Motor neuron (in vitro differentiated cells): ENCODE data around the gene FKBP1A. TPM values are rescaled to one million over a fixed set of nuclear protein-coding genes. Genes with fewer than 3 reads are reported as not detected.
A peak's percentile ranks its signal among the peaks of the same experiment; 100 is the strongest.

Experiments
- ATAC-seq, 8 experiments: fragments of 200-7000 bp; cut with Tn5 transposase; replicated peaks in 6 of 8; 2 replicates each; pipeline ENCODE4 v1.8.0; 2021; ENCODE audit warnings: mild to moderate bottlenecking in 8 of 8, moderate library complexity in 8 of 8
- H3K27ac ChIP-seq, 2 donors: fragments of 250-450 bp; sonication (Bioruptor Pico); 2 replicates each; pipeline ENCODE4 v1.9.0; 2021; ENCODE audit warnings: antibody characterized with exemption in 2 of 2, mild to moderate bottlenecking in 2 of 2, moderate library complexity in 1 of 2
- H3K4me1 ChIP-seq, 2 donors: fragments of 250-450 bp; sonication (Bioruptor Pico); replicated peaks in 1 of 2; 2 replicates each; pipeline ENCODE4 v1.6.1; 2021; ENCODE audit warnings: antibody characterized with exemption in 2 of 2, mild to moderate bottlenecking in 2 of 2, moderate library complexity in 1 of 2
- H3K4me3 ChIP-seq, 5 donors: fragments of 250-450 bp; sonication (Bioruptor Pico); 2 replicates each; pipeline ENCODE4 v1.9.0; 2021; ENCODE audit warnings: antibody characterized with exemption in 5 of 5, mild to moderate bottlenecking in 5 of 5, moderate library complexity in 4 of 5
- WGBS, 10 experiments: fragments of 450-650 bp; shearing (Covaris generic); methylation state at CpG; one replicate each; pipeline ENCODE4 v1.0.0; 2022; 5-methylcytosine and 5-hydroxymethylcytosine counted together
- in situ Hi-C, 9 experiments: fragments of 400-800 bp; cut with MboI; loops; one replicate each; pipeline ENCODE4 v1.15.0; 2021; ENCODE audit warnings: low sequenced_read_pairs in 9 of 9, low pct_unique_long_range_greater_than_20kb in 2 of 9; ENCODE audit not compliant: unreplicated experiment in 9 of 9
- total RNA-seq, 8 experiments: library from RNA; unstranded; fragments of 300-600 nt; gene quantifications; 2 replicates each; pipeline versions ENCODE4 v1.2.3 to v1.2.4, GENCODE V29; 2022

The FKBP1A gene
- 100 to 1,000 TPM in 3 of 8 experiments, 10 to 100 TPM in 5; 49.8 to 222 (median 89.0) TPM for total RNA-seq

- 0 to 57% (median 6%) methylated on average over 1 to 7 of the region's 79 CpGs; no CpG with 5 or more reads in 5 of the 10 experiments for WGBS, 10 experiments
- in situ Hi-C loops, result no loop called here
- peak; percentile 86 to 99 (median 97) for ATAC-seq
Measured at GRCh38 chr20:1392693-1393506, at the start of gene FKBP1A. Gene FKBP1A (minus strand): TSS chr20:1393054. CDS start chr20:1392998, 56 bp downstream.

GRCh38 chr20:1442304-1442703 is 49.5 kb upstream of the FKBP1A start:
- no peak for ATAC-seq

More at GRCh38 chr20:1392693-1393506, at the start of gene FKBP1A:
- H3K27ac ChIP-seq, result peak within 1 kb of the TSS; percentile 59 to 72
- H3K4me1 ChIP-seq, result peaks cover 22 to 23% of the 10 kb centered on the region in 2 donors
- H3K4me3 ChIP-seq, result peak within 1 kb of the TSS; percentile 64 to 92 (median 74)

GRCh38 chr20:1441133-1441532 is 48.3 kb upstream of the FKBP1A start:
- 33 to 100% (median 86%) methylated on average over 1 to 3 of the region's 3 CpGs; no CpG with 5 or more reads in 3 of the 10 experiments for WGBS, 10 experiments
- Histone ChIP-seq H3K27ac (no peak overlapping the region), H3K4me3 (no peak overlapping the region), H3K4me1 (no peaks in the 10 kb centered on the region)
- in situ Hi-C loops, result loop anchor here in 2 of 9 experiments (10.0 to 25.0 kb wide), 2 partner anchors 104 to 126 kb away; partner anchors contain the start of gene SDCBP2 (in 1 of the 2)
- no peak for ATAC-seq

More at GRCh38 chr20:1442304-1442703, 49.5 kb upstream of the FKBP1A start:
- in situ Hi-C loops, result loop anchor here in 2 of 9 experiments (10.0 to 25.0 kb wide), 2 partner anchors 105 to 128 kb away; partner anchors contain the start of gene SDCBP2 (in 1 of the 2)
- H3K27ac ChIP-seq, result no peak overlapping the region
- no peak overlapping the region for H3K4me3 ChIP-seq
- WGBS, 10 experiments, result 88 to 100% (median 100%) methylated on average over 1 to 2 of the region's 2 CpGs; no CpG with 5 or more reads in 6 of the 10 experiments
- H3K4me1 ChIP-seq, result no peaks in the 10 kb centered on the region

GRCh38 chr20:1440024-1440423 is 47.2 kb upstream of the FKBP1A start:
- no peak for ATAC-seq
- in situ Hi-C loops, result loop anchor here in 2 of 9 experiments (10.0 to 25.0 kb wide), 2 partner anchors 103 to 125 kb away; partner anchors contain the start of gene SDCBP2 (in 1 of the 2)
- Histone ChIP-seq H3K4me3 (no peak overlapping the region), H3K4me1 (no peaks in the 10 kb centered on the region), H3K27ac (no peak overlapping the region)
- 68 to 100% (median 83%) methylated on average over 1 to 5 of the region's 6 CpGs; no CpG with 5 or more reads in 3 of the 10 experiments for WGBS, 10 experiments

GRCh38 chr20:1438361-1438760 is 45.5 kb upstream of the FKBP1A start:
- WGBS, 10 experiments, result 0% methylated on average over 1 of the region's 1 CpG; no CpG with 5 or more reads in 8 of the 10 experiments
- ATAC-seq, result no peak

GRCh38 chr20:1437235-1437904 is 44.5 kb upstream of the FKBP1A start:
- Histone ChIP-seq H3K4me1 (no peaks in the 10 kb centered on the region), H3K27ac (no peak overlapping the region), H3K4me3 (no peak overlapping the region)
- in situ Hi-C loops, result loop anchor here in 1 of 9 experiments (25.0 kb wide), 1 partner anchor 100 kb away; the partner anchor contains the start of gene SDCBP2
- 43 to 100% (median 72%) methylated on average over 1 to 2 of the region's 5 CpGs; no CpG with 5 or more reads in 2 of the 10 experiments for WGBS, 10 experiments
- ATAC-seq, result peak in 5 of 8 experiments; percentile 7 to 55 (median 27)

More at GRCh38 chr20:1438361-1438760, 45.5 kb upstream of the FKBP1A start:
- Histone ChIP-seq H3K27ac (no peak overlapping the region), H3K4me3 (no peak overlapping the region), H3K4me1 (no peaks in the 10 kb centered on the region)
- in situ Hi-C loops, result loop anchor here in 1 of 9 experiments (25.0 kb wide), 1 partner anchor 101 kb away; the partner anchor contains the start of gene SDCBP2

GRCh38 chr20:1436263-1436662 is 43.4 kb upstream of the FKBP1A start:
- in situ Hi-C loops, result loop anchor here in 1 of 9 experiments (25.0 kb wide), 1 partner anchor 99 kb away; the partner anchor contains the start of gene SDCBP2
- peak in 3 of 8 experiments; percentile 45 to 63 (median 50) for ATAC-seq

GRCh38 chr20:1435337-1435699 is 42.5 kb upstream of the FKBP1A start:
- Histone ChIP-seq H3K4me3 (no peak overlapping the region), H3K27ac (no peak overlapping the region), H3K4me1 (no peaks in the 10 kb centered on the region)
- in situ Hi-C loops, result loop anchor here in 1 of 9 experiments (25.0 kb wide), 1 partner anchor 98 kb away; the partner anchor contains the start of gene SDCBP2
- no peak for ATAC-seq

More at GRCh38 chr20:1436263-1436662, 43.4 kb upstream of the FKBP1A start:
- H3K4me3 ChIP-seq, result no peak overlapping the region
- WGBS, 10 experiments, result 0 to 100% (median 89%) methylated on average over 1 to 8 of the region's 8 CpGs; no CpG with 5 or more reads in 1 of the 10 experiments
- H3K27ac ChIP-seq, result no peak overlapping the region
- H3K4me1 ChIP-seq, result no peaks in the 10 kb centered on the region

GRCh38 chr20:1434571-1435336 is 41.9 kb upstream of the FKBP1A start:
- peak in 3 of 8 experiments; percentile 75 to 81 (median 77) for ATAC-seq
- Histone ChIP-seq H3K4me1 (no peaks in the 10 kb centered on the region), H3K4me3 (no peak overlapping the region), H3K27ac (no peak overlapping the region)
- in situ Hi-C loops, result loop anchor here in 1 of 9 experiments (25.0 kb wide), 1 partner anchor 97 kb away; the partner anchor contains the start of gene SDCBP2
- WGBS, 10 experiments, result 6 to 100% (median 83%) methylated on average over 1 to 2 of the region's 2 CpGs; no CpG with 5 or more reads in 3 of the 10 experiments

GRCh38 chr20:1431158-1431557 is 38.3 kb upstream of the FKBP1A start:
- H3K4me3 ChIP-seq, result no peak overlapping the region
- H3K4me1 ChIP-seq, result peaks cover 0 to 10% of the 10 kb centered on the region in 2 donors
- 0 to 100% (median 20%) methylated on average over 1 of the region's 1 CpG; no CpG with 5 or more reads in 1 of the 10 experiments for WGBS, 10 experiments
- ATAC-seq, result no peak
- no peak overlapping the region for H3K27ac ChIP-seq
- in situ Hi-C loops, result loop anchor here in 1 of 9 experiments (25.0 kb wide), 1 partner anchor 94 kb away; the partner anchor contains the start of gene SDCBP2

- ATAC-seq, result peak; percentile 9 to 86 (median 62)
- H3K4me1 ChIP-seq, result peaks cover 0 to 10% of the 10 kb centered on the region in 2 donors
- no peak overlapping the region for H3K4me3 ChIP-seq
- 14 to 100% (median 100%) methylated on average over 1 of the region's 1 CpG; no CpG with 5 or more reads in 1 of the 10 experiments for WGBS, 10 experiments
- in situ Hi-C loops, result loop anchor here in 1 of 9 experiments (25.0 kb wide), 1 partner anchor 93 kb away; the partner anchor contains the start of gene SDCBP2
- no peak overlapping the region for H3K27ac ChIP-seq
Measured at GRCh38 chr20:1430004-1430451, 37.2 kb upstream of the FKBP1A start.
